ENCODE results near the gene BMP2.

The BMP2 gene

GRCh38 chr20:6756693-6757595, 10.5 kb upstream of the BMP2 start:
- H4K20me1 ChIP-seq (ENCODE audit: insufficient read depth, low read length) = no peaks in the 10 kb centered on the region
- H3K27me3 ChIP-seq (replicated peaks; ENCODE audit: insufficient read depth, low read length) = no peaks in the 10 kb centered on the region
- H3K4me1 ChIP-seq (ENCODE audit: low read length) = no peaks in the 10 kb centered on the region
- no peak overlapping the region for H3K4me2 ChIP-seq (ENCODE audit: low read depth, low read length)
- H3K9ac ChIP-seq (ENCODE audit: low read length) = no peak overlapping the region
- no peak for TF ChIP-seq CTCF (IDR thresholded peaks at IDR 0.05; ENCODE audit: low read length)
- no peak for TF ChIP-seq EZH2phosphoT487 (IDR thresholded peaks at IDR 0.05; ENCODE audit: low read length)
- TF ChIP-seq EZH2 (optimal IDR thresholded peaks at IDR 0.05; ENCODE audit: low read depth, low read length) = no peak
- no peak overlapping the region for H2AFZ ChIP-seq (ENCODE audit: low read length)
- H3K9me3 ChIP-seq (replicated peaks; ENCODE audit: insufficient read depth, low read length) = no peaks in the 10 kb centered on the region
- H3K9me2 ChIP-seq (replicated peaks; ENCODE audit: insufficient read depth, low read length) = no peaks in the 10 kb centered on the region
- no peaks in the 10 kb centered on the region for H3K36me3 ChIP-seq (replicated peaks; ENCODE audit: insufficient read depth, low read length)
- H3K79me2 ChIP-seq (ENCODE audit: low read length) = no peaks in the 10 kb centered on the region
- no peak for DNase-seq
- H3F3A ChIP-seq (ENCODE audit: insufficient read depth, low read length) = no peaks in the 10 kb centered on the region
- H3K27ac ChIP-seq (ENCODE audit: low read length) = no peak overlapping the region
- no peak overlapping the region for H3K4me3 ChIP-seq (ENCODE audit: low read length)

- Histone ChIP-seq H2AFZ (ENCODE audit: low read length) (no peak overlapping the region), H3K4me3 (ENCODE audit: low read length) (no peak overlapping the region), H3K9me2 (replicated peaks; ENCODE audit: insufficient read depth, low read length) (no peaks in the 10 kb centered on the region), H3F3A (ENCODE audit: insufficient read depth, low read length) (no peaks in the 10 kb centered on the region; the same call in 1 of the 2 replicates), H4K20me1 (ENCODE audit: insufficient read depth, low read length) (no peaks in the 10 kb centered on the region), H3K36me3 (replicated peaks; ENCODE audit: insufficient read depth, low read length) (no peaks in the 10 kb centered on the region), H3K4me2 (ENCODE audit: low read depth, low read length) (no peak overlapping the region), H3K27me3 (replicated peaks; ENCODE audit: insufficient read depth, low read length) (no peaks in the 10 kb centered on the region), H3K4me1 (ENCODE audit: low read length) (no peaks in the 10 kb centered on the region), H3K9me3 (replicated peaks; ENCODE audit: insufficient read depth, low read length) (no peaks in the 10 kb centered on the region), H3K9ac (ENCODE audit: low read length) (no peak overlapping the region), H3K79me2 (ENCODE audit: low read length) (no peaks in the 10 kb centered on the region), H3K27ac (ENCODE audit: low read length) (no peak overlapping the region)
- TF ChIP-seq EZH2phosphoT487 (IDR thresholded peaks at IDR 0.05; ENCODE audit: low read length) (no peak), EZH2 (optimal IDR thresholded peaks at IDR 0.05; ENCODE audit: low read depth, low read length) (no peak), CTCF (IDR thresholded peaks at IDR 0.05; ENCODE audit: low read length) (no peak)
- DNase-seq = no peak
Measured at GRCh38 chr20:6764619-6765018, 2.9 kb upstream of the BMP2 start.

- no peaks in the 10 kb centered on the region for H3K9me3 ChIP-seq (replicated peaks; ENCODE audit: insufficient read depth, low read length)
- no peak overlapping the region for H3K4me3 ChIP-seq (ENCODE audit: low read length)
- H4K20me1 ChIP-seq (ENCODE audit: insufficient read depth, low read length) = no peaks in the 10 kb centered on the region
- H3K9ac ChIP-seq (ENCODE audit: low read length) = no peak overlapping the region
- no peaks in the 10 kb centered on the region for H3K4me1 ChIP-seq (ENCODE audit: low read length)
- H3K36me3 ChIP-seq (replicated peaks; ENCODE audit: insufficient read depth, low read length) = no peaks in the 10 kb centered on the region
- H2AFZ ChIP-seq (ENCODE audit: low read length) = no peak overlapping the region
- H3K27ac ChIP-seq (ENCODE audit: low read length) = no peak overlapping the region
- DNase-seq = peak; percentile 54
- TF ChIP-seq EZH2 (optimal IDR thresholded peaks at IDR 0.05; ENCODE audit: low read depth, low read length) (no peak), CTCF (IDR thresholded peaks at IDR 0.05; ENCODE audit: low read length) (peak; percentile 37), EZH2phosphoT487 (IDR thresholded peaks at IDR 0.05; ENCODE audit: low read length) (no peak)
- H3K79me2 ChIP-seq (ENCODE audit: low read length) = no peaks in the 10 kb centered on the region
- no peaks in the 10 kb centered on the region for H3K27me3 ChIP-seq (replicated peaks; ENCODE audit: insufficient read depth, low read length)
- H3K9me2 ChIP-seq (replicated peaks; ENCODE audit: insufficient read depth, low read length) = no peaks in the 10 kb centered on the region
- no peaks in the 10 kb centered on the region; the same call in 1 of the 2 replicates for H3F3A ChIP-seq (ENCODE audit: insufficient read depth, low read length)
- H3K4me2 ChIP-seq (ENCODE audit: low read depth, low read length) = no peak overlapping the region
Measured at GRCh38 chr20:6765469-6766058, 1.9 kb upstream of the BMP2 start.

Measured in MM.1S (cell line).